GM21423 (cell line): Measurements from ENCODE around the gene LOXL1.

Experiments
- ATAC-seq: cut with Tn5 transposase; IDR thresholded peaks from one replicate; pipeline ENCODE4 v1.9.1; 2021; ENCODE audit warnings: mild to moderate bottlenecking, moderate library complexity; ENCODE audit not compliant: unreplicated experiment

LOXL1 gene

DNA sequence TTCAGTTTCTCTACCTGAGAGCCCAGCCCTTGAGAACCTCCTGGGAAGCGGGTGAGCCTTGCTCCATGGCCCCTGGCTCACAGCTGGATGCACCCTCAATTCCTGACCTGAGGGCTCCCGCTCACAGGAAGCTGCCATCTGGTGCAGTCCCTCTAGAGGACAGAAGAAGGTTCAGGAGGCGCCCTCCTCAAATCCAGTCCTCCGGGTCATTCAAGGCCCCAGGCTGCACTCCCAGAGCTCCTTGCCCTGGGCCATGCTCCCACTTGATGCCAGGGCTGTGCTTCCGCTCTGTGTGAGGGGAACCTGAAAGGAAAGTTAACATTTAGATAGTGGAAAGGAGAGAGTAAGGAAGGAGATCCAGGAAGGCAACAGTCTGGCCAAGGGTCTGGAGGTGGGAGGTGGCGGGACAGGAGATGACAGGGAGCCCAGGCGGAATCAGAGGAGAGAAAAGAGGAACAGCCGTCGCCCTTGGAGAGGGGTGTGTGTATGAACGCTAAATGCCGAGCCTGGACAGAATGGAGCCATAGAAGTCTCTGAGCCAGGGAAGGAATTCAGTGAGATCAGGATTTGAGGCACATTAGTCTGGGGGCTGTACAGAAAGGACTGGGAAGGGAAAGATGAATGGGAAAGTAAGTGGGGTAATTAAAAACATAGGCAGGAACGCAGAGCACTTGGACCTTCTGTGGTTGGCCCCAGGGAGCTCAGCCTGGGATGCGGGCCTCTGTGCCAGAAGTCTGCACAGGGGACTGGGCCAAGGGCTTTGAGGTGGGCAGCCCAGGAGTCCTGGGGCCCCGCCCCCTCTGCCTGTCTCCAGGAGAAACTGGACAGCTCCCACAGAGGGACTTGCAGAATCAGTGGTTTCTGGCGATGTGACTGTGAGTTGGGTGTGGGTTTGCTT lies 26.8 kb upstream of the LOXL1 start:
- no peak for ATAC-seq

DNA sequence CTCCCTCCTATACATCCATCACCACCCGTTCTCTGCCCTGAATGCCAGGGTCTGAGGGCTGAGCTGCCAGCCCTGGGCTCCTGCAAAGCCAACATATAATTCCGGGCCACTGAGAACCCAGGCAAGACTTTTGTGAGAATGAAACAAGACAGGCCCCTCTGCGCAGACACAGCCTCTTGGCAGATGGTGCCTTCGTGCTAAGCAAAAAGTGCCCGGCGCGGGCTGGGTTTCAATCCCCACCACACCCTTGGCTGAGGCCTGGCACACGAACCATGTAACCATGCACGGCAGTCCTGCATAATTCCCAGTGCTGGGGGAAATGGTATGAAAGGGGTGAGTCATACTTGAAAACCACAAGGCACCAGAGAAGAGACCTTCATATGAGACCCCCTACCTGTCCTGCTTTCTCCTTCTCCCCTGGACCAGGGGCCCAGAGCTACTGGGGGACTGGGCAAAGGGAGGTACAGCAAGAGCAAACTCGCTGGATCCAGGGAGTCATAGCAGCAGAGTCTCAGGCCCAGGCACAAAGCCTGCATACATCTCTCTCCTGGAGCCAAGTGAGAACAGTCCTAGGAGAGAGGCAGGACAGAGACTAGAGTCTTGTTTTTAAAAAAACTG lies 26.1 kb upstream of the LOXL1 start:
- ATAC-seq, result no peak

DNA sequence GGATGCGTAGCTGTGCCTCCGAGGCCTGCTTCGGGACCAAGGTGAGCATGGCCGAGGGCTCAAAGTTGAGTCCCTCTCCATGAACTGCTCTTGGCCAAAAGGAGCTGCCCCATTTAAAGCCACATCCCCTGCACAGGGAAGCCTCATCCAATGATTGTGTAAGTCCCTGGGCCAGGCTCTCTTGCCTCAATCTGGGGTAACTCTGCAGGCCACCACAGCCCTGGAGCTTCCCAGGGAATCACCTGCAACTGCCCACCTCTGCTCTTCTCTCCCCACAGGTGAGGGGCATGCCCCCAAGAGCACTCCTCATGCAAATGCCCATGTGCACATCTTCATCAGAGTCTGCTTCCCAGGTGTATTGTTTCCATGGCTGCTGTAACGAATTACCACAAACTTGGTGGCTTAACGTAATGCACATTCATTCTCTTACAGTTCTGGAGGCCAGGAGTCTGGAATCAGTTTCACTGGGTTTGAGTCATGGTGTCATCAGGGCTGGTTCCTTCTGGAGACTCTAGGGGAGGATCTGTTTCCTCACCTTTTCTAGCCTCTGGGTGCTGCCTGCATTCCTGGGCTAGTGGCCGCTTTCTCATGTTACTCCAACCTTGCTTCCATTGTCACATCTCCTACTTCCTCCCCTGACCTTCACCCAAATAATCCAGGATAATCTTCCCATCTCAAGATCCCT lies 25.0 kb upstream of the LOXL1 start:
- ATAC-seq, result no peak

DNA sequence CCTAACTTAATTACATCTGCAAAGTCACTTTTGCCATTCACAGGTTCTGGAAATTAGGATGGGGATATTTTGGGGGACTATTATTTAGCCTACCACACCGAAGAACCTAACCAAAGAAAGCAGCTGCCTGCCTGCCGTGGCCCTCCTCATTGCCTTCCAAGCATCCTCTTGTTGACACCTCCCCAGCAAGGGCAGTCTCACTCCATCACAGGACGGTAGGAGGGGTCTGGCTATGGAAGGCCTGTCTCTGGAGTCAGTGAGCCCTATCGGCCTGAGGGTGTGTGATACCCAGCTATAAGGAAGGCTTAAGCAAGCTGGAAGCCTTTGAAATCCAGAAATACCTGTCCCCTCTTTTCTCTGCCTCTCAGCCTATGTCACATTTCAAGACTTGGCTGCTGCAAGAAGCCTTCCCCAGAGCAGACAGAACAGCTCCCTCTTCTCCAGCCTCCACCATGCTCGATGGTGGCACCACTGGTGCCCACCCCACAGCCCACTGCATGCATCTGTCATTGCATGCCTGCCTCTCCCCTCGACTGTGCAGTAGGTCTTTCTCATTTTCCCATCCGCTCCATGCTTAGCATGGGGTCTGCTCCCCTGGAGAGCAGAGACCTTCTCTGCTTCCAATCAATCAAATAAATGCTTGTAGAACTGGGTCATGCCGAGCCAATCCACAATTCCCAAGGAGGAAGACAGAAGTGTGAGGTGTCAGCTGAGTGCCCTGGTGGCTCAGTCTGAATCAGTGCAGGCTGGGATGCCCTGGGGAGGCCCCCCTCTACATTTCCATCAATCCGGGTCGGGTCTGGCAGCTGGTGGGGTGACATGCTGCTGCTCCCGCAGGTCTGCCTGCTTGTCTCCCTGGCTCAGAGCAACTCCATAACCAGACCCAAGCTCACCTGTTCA lies 23.9 kb upstream of the LOXL1 start:
- no peak for ATAC-seq

DNA sequence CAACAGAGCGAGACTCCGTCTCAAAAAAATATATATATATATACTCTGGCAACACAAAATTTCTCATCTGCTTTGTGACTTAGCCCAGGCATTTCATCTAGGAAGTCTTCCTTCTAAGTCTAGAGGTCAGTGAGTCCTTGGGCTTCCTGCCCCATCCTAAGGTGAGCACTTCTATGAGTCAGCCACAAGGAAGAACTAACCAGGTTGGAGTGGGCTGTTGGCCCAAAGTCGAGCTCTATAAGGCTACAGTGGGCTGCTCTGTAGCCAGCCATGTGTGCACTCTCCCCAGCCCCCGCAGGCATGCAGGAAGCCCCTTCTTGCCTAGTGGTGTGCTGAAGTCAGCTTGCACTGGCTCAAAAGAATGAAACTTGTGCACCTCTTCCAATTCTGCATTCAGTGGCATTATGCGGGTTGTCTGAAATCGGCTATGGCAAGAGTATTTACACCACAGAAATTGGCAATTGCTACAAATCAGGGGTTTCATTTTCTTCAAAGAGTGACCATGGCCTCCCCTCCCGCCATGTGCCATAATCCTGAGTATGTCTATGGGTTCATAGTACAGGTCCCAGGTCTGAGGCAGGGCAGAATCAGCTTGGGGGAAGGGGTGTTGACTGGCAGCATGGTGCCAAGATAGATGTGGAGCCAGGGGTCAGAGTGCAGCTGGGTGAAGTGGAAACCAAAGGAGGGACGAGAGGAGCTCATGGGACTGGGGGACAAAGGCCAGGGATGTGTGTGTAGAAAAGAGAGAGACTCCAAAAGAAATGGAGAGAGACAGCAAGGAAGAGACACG lies 22.0 kb upstream of the LOXL1 start:
- no peak for ATAC-seq

DNA sequence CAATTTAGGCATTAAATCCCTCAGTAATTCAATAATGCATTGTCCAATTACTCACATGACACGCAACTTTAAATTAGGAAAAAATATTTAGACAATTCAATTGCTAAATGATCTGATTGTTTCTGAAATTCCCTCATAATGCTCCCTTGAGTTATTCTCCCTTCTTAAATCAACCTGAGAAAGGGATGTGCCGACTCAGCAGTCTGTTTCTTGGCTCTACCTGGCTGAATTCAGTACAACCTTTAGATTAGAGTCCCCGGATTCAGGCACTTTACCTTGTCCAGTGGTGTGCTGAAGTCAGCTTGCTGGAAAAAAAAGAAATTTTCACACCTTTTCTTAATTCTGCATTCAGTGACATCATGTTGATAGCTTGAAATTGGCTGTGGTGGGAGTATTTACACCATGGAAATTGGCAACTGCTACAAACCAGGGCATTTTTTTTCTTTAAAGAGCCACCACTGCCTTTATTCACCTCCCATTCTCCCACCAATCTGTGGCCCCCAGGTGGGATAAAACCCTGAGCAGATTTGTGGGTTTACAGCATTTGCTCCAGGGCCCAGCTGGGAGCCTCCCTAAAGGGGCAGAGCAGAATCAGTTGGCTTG lies 20.9 kb upstream of the LOXL1 start:
- ATAC-seq, result no peak

DNA sequence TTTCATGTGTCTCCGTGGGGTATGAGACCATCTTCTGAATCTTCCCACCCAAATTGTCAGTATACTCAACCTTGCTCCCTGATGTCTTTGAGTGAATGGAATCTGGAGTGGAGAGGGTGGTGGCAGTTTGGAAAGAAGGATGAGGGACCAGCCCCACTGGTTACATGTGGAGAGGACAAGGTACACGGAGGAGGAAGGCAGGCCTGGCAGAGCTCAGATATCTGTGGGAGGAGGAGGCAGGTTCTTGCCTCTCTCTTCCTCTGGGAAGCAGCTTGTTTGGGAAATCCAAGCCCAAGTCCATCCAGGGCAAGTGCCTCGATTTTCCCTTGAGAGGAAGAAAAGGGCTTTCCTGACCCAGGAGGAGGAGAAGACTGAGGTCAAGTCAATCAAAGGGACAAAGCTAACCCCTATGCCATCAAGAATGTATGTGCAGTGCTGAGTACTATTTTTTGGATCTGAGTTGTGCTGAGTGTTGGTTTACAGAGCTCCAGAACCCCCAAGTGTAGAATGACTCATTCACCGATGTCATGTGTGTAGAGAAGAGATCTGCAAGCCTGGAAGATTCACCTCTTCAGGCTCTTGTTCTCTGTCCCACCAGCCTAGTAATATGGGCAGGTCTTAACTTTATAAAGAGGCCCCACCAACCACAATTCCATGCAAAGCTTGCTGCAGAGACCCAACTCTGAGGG lies 19.8 kb upstream of the LOXL1 start:
- ATAC-seq, result no peak

DNA sequence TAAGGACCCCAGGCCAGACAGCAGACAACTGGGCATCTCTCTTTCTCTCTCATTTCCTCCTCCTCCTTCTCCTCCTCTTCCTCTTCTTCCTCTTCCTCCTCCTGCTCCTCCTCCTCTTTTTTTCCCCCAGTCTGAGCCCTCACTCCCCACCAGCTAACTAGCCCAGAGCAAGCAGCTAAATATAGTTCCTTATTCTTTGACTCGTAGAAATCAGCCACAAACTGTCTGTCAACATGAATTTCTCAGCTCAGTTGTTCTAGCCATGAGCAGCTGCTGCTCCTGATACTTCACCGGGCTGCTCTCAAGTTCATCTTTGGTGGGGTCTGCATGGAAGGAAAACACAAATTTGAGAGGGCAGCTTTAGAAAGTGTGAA lies 19.2 kb upstream of the LOXL1 start:
- no peak for ATAC-seq

DNA sequence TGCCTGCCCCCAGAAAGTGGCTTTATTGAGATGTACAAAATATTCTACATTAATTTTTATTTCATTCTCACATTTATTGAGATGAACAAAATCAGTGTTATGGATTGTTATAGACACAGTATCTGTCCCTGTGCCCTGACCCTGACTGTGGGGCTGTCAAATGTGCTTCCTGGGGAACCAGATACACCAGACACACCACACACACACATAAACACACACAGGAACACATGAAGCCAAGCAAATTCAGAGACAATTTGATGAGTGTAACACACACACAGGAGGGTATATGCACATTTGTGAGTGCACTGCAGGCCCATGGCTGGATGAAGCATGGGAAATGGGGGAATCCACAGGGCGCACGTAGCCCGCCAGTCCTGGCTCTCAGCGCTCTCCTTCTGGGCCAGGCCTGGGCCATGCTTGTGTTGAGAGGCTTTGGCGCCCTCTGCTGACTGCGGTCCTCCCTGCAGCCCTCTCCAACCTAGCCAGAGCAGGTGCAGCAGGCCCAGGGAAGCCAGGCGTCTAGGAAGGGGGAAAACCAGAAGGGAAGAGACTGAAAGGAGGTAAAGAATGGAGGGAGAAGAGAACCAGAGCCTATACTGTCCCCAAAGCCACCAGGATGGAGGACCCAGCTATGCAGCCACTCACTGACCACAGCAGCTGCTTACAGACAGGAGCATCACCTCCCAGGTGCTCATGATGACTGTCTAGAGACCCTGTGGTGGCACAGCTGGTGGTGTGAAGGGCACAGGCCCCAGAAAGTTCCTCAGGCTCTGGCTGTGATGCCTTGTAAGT lies 18.0 kb upstream of the LOXL1 start:
- ATAC-seq, result peak; percentile 74

DNA sequence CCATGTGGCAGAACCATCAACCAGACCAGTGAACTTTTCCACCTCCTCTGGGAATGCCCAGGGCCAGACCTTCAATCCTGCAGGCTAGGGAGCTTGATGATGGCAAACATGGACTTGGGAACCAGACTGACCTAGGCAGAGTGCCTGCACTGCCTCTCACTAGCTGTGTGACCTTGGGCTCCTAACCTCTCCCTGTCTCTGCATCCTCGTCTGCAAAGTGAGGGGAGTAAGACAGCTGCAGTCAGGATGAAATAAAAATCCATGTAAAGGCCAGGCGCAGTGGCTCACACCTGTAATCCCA lies 17.5 kb upstream of the LOXL1 start:
- ATAC-seq, result no peak

DNA sequence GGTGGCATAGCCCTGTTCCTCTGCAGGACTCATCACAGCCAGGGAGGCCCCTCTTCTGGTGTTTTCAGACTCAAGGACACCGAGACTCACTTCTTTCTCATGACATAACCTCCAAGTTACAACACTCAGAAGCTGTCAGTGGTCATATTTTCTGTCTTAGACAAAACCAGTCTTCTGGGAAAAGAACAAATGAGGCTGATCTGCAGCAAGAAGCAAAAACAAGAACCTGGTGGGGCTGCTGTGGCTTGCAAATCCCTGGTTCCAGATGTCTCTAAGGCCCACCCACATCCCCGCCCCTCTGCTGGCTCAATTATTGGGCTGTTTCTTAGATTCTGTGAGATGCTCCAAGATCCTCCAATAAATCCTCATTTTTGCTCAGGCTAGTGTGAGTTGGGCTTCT lies 16.6 kb upstream of the LOXL1 start:
- no peak for ATAC-seq

DNA sequence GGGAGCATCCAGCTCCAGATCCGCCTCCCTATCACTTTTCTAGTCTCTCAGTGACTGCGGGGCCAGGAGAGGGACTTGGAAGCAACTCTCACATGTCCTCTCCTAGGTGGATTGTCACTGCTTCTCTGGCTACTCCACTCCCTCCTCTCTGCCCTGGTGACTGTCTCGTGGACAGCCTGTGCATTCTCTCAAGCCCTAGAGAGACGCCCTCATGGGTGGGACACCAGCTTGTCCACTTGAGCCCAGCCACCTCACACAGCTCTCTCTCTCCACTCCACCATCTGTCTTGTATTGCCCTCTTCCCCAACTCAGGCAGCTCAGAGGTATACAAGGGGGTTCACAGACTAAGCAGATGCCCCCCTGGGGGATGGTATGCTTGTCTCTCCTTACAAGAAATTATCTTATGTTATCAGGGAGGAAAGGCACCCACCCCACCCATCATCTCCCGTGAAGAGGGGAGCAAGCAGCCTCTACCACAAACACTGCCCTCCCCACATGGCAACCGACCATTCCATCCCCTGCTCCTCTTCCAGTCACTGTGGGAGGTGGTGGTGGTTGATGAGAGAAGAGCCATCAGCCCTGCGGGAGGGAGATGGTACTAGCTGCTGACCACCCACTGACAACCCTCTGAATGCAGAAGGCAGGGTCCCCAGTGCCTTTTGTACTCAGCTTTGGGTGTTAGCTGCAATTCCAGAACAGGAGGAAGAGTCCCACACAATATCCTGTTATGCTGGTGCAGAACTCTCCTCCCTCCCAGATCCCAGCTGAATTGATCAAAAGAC lies 15.5 kb upstream of the LOXL1 start:
- ATAC-seq, result no peak

DNA sequence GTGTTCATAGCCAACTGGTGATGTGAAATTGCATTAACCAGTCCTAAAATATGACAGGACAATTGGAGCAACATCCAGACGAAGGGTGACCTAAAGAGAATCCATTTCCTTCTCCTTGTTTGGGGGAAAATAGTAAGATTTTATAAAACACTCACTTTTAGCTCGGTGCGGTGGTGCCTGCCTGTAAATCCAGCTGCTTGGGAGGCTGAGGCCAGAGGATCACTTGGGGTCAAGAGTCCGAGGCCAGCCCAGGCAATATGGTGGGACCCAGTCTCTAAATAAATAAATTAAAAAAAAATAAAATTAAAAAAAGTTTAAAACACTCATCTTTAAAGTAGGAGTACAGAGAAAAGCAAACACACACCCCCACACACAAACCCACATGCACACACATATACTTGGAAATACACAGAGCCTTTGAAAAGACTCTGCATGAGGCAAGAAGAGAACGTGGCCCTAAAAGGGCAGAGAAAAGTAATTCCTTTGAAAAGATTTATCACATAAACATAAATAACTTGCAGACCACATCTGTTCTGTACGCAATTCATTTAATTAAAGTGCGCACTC lies 14.1 kb upstream of the LOXL1 start:
- ATAC-seq, result no peak

DNA sequence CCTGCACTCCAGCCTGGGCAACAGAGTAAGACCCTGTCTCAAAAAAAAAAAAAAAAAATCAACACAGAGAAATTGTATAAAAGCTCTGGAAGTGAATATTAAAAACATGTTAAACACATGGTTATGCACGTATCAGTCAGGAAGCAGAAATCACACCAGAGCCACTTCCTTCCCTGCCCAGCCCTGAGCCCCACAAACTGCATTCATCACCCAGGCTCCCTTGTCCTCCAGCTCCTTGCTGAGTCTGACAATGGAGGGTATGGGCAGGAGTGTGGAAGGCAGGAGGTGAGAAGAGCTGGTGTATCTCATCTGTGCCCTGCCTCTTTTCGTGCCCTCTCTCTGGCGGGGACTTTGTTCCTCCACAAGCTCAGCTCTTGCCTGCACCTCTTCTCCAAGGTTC lies 12.1 kb upstream of the LOXL1 start:
- ATAC-seq, result no peak

DNA sequence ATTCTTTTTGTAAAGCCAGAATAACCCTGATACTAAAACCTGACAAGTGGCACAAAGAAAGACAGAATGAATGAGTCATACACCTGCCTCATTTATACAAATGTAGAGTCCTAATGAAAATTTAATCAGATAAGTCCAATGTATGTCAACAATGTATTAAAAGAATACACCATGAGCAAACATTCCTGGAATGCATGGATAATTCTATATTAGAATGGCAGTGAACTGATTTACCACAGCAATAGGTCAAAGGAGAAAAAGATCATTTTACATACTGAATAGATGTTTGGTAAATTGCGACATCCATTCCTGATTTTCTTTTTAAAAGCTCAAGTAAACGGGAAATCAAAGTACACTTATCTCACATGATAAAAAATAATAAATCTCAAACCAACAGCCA lies 11.2 kb upstream of the LOXL1 start:
- no peak for ATAC-seq

DNA sequence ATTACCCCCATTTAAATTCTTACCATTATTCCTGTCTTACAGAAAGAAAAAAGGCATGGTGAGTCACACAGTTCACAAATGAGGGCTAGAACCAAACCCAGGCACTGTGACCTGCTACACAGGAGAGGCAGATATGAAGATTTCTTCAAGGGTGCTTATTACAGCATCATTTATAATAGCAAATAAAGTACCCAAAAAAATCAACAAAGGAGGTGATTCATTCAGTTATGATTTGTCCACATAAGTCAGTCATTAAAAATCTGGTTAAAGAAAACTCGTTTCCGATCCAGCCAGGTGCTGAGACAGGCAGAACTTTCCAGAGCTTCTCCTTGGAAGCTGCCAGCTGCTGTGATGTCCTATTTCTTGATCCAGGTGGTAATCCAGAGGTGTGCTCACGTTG lies 7.5 kb upstream of the LOXL1 start:
- no peak for ATAC-seq

DNA sequence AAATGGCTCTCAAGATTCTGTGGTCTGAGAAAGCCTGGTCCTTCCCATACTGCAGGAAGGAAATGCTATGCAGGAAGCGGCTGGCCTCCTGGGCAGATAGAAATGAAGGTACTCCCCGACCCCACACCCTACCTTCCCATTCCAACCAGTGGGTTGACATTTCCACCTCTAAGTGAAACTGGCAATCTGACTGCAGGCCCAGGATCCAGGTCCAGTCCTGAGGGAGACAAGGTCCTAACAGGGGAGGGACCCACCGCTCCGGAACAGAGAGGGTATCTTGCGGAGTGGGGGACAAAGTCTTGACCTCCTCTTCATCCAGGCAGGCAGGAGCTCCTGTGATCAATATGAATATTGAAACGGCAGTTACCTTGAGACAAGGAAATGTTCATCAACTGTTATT lies 6.6 kb upstream of the LOXL1 start:
- ATAC-seq, result no peak
